Naive thymus-derived CD8-positive, alpha-beta T cell (primary cell): ENCODE measurements around the gene F12. TPM values are rescaled to one million over a fixed set of nuclear protein-coding genes. Genes with fewer than 3 reads are reported as not detected.

Experiments used
- ATAC-seq, 2 donors: fragments of 150-1000 bp; cut with Tn5 transposase in 1 of 2; sonication (Bioruptor Pico), chemical (Tn5 transposase) in 1 of 2; 1 replicate in 1 of 2; 2 replicates in 1 of 2; pipeline ENCODE4 v1.10.0; 2021; ENCODE audit warnings: mild to moderate bottlenecking in 2 of 2, moderate library complexity in 2 of 2
- POLR2A ChIA-PET: fragments of 350-600 bp; sonication (Branson Sonifier 250); formaldehyde crosslinking; loops from one replicate; lab custom pipeline; 2021; ENCODE audit warnings: antibody characterized with exemption; lab: Charles Lee
- DNase-seq, 10 donors: peaks; one replicate each; pipeline versions ENCODE4 v3.0.0 to v3.0.0-alpha.2; 2020 to 2022
- H3K27ac Mint-ChIP-seq, 10 donors: one replicate each; pipeline ENCODE4 v1.8.0; 2020 to 2022; ENCODE audit warnings: mild to moderate bottlenecking in 10 of 10, mixed read lengths in 10 of 10, moderate library complexity in 4 of 10, inconsistent platforms in 1 of 10
- H3K27me3 Mint-ChIP-seq, 5 donors: one replicate each; pipeline ENCODE4 v1.8.0; 2021 to 2022; ENCODE audit warnings: mixed read lengths in 5 of 5
- H3K36me3 Mint-ChIP-seq, 3 donors: one replicate each; pipeline ENCODE4 v1.8.0; 2020 to 2022; ENCODE audit warnings: mixed read lengths in 3 of 3, mild to moderate bottlenecking in 2 of 3, inconsistent platforms in 1 of 3
- H3K4me1 Mint-ChIP-seq, 4 donors: one replicate each; pipeline ENCODE4 v1.8.0; 2021 to 2022; ENCODE audit warnings: mixed read lengths in 4 of 4
- H3K4me3 Mint-ChIP-seq, 10 donors: one replicate each; pipeline ENCODE4 v1.8.0; 2020 to 2022; ENCODE audit warnings: mild to moderate bottlenecking in 10 of 10, mixed read lengths in 10 of 10, moderate library complexity in 6 of 10, inconsistent platforms in 1 of 10
- H3K9me3 Mint-ChIP-seq, 9 donors: one replicate each; pipeline ENCODE4 v1.8.0; 2020 to 2022; ENCODE audit warnings: mixed read lengths in 9 of 9, mild to moderate bottlenecking in 3 of 9, inconsistent platforms in 1 of 9, moderate library complexity in 1 of 9
- polyA plus RNA-seq, 3 donors: library from polyadenylated mRNA; unstranded; fragments of 300-500 nt; fragmentation: Illumina TruSeq; gene quantifications; one replicate each; pipeline ENCODE4 v1.2.3, GENCODE V29; 2021
- total RNA-seq, 8 experiments: library from RNA in 2 of 8; stranded (reverse) in 2 of 8; gene quantifications; one replicate each; pipeline ENCODE4 v1.2.3 and lab custom pipeline; 2021 to 2026

F12 gene
- total and polyA plus RNA-seq, 5 experiments from 2014 or later, result 0.21 to 0.26 (median 0.25) TPM; not detected in 2

DNA sequence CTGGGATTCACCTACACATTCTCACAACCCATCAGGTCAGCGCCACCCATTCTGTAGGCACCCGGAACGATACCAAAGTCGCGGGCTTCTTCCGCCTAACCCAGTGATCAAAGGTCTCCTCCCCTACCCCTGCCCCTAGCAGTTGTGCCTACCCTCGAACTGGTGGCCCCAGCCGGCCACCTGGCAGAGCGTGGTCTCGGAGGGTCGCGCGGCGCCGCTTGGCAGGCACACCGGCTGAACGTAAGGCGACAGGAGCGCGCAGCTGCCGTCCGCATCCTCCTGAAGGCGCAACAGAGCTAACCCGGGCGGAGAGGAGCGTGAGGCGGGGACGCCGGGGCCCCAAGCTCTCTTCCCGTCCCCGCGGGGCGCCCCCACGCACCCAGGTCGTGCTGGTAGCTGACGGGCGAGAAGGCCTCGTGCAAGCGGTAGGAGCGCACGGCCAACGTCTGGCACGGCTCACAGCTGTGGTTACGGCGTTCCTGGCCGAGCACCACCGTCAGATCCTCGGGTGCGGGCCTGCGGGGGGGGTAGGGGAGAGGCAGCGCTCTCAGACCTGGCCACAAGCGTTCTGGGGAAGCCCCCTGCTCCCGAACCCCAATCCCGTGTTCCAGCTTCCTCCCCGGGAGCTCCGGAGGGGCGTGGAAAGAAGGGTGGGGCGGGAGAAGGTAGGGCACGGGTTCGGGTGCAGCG, 6.1 kb downstream of the F12 start:
- Mint-ChIP-seq H3K4me3 (peak overlapping the region; percentile 75 to 89 (median 82)), H3K27ac (peak overlapping the region in 5 of 10 donors; percentile 51 to 88 (median 55)), H3K27me3 (peaks cover 0 to 9% (median 0%) of the 10 kb centered on the region in 5 donors), H3K4me1 (peaks cover 2 to 47% (median 36%) of the 10 kb centered on the region in 4 donors), H3K9me3 (no peaks in the 10 kb centered on the region), H3K36me3 (no peaks in the 10 kb centered on the region)
- DNase-seq, result peak; percentile 18 to 79 (median 64)
- POLR2A ChIA-PET, result interaction anchor here (0.6 to 34.6 kb wide), 21 partner anchors 10 to 294 kb away, joined by 3 to 1530 read pairs (median 4); partner anchors contain the start of genes GRK6, LMAN2, MXD3 and PDLIM7
- peak; percentile 45 to 64 for ATAC-seq

DNA sequence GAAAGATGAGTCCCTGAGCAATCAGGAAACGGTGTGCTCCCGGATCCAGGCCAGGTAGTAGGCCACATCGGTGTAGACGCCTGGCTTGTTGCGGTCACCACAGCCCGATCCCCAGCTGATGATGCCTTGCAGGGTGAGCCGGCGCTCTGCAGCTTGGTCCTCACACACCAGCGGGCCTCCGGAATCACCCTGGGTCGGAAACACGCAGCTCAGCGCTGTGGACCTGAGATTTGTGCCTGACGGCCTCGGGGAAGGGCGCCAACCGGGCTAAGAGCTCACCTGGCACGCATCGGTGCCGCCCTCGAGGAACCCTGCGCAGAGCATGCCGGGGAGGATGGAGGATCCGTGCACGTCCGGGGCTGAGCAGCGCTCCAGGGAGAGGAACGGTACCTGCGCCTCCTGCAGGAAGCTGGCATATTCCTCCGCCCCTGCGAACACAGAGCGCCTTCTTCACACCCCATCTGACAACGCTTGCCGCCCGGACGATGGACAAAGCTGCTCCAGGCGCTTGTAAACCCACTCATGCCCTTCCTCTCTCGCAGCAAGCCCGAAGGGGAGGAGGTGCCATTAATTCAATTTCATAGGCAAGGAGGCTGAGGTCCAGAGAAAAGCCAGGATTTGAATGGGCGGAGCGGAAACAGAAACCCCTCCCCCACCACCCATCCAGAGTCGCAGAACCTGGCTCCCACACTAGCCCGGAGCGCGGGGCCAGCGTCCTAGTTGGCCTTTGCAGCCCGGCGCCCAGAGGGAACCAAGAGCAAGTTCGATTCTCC, 6.9 kb downstream of the F12 start:
- peak overlapping the region in 4 of 10 donors; percentile 51 to 88 (median 58) for H3K27ac Mint-ChIP-seq

DNA sequence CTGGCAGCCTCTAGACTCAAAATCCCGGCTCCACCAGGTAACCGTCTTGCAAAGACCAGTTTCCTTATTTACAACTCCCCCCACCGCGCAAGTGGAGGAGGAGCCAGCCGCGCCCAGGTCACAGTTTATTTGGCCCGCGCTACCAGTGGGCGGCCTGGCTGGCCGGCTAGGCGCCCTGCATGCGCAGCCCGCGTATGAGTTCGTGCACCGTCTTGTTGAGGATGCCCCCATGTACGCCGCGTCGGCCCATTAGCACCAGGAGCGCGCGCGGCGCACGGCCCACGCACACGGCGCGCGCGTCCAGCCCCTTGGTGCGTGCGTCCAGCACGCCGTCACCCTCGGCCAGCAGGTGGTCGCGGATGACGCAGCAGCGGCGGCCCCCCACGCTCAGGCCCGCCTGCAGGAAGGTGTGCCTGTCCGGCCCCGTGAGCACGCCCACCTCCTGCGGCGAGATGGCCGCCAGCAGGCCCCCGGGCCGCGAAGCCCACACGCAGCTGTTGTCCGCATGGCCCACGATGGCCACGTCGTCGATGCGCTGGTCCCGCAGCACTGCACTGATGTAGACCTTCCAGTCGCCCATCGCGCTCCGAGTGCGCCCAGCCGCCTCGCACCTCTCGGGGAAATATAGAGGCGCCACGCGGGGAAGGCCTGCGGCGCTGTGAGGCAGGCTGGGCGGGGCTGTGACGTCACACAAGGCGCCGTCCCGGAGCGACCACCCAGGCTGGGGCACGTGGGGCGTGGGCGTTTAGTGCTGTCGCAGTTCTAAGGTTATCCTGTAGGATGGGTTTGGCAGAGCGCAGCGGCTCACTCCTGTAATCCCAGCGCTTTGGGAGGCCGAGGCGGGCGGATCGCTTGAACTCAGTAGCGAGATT, 9.1 kb downstream of the F12 start, which contains the start of gene PFN3:
Gene PFN3 (minus strand): TSS at position 665 of the 872 bp plus-strand sequence. CDS start 85 bp downstream, at position 580.
- Mint-ChIP-seq H3K4me3 (no peak within 1 kb of the TSS), H3K27ac (peak within 1 kb of the TSS in 1 of 10 donors; percentile 11), H3K4me1 (peaks cover 1 to 28% (median 26%) of the 10 kb centered on the region in 4 donors), H3K9me3 (no peaks in the 10 kb centered on the region), H3K27me3 (peaks cover 0 to 9% (median 0%) of the 10 kb centered on the region in 5 donors), H3K36me3 (no peaks in the 10 kb centered on the region)
- POLR2A ChIA-PET, result interaction anchor here (0.5 to 1.0 kb wide), 2 partner anchors 10 to 21 kb away, joined by 4 to 5 read pairs; no protein-coding TSS in a partner anchor
- ATAC-seq, result no peak
- DNase-seq, result no peak

More for the DNA sequence above, 6.9 kb downstream of the F12 start:
- H3K27me3 Mint-ChIP-seq, result peaks cover 0 to 9% (median 0%) of the 10 kb centered on the region in 5 donors
- H3K36me3 Mint-ChIP-seq, result no peaks in the 10 kb centered on the region
- POLR2A ChIA-PET, result interaction anchor here (0.6 to 34.6 kb wide), 17 partner anchors 9 to 98 kb away, joined by 3 to 1530 read pairs (median 4); partner anchors contain the start of genes GRK6, MXD3, PDLIM7 and PRR7
- DNase-seq (peak; percentile 45 to 82 (median 54)), ATAC-seq (peak; percentile 44 to 53)
- no peaks in the 10 kb centered on the region for H3K9me3 Mint-ChIP-seq
- peaks cover 2 to 47% (median 36%) of the 10 kb centered on the region in 4 donors for H3K4me1 Mint-ChIP-seq
- peak overlapping the region; percentile 75 to 89 (median 82) for H3K4me3 Mint-ChIP-seq

DNA sequence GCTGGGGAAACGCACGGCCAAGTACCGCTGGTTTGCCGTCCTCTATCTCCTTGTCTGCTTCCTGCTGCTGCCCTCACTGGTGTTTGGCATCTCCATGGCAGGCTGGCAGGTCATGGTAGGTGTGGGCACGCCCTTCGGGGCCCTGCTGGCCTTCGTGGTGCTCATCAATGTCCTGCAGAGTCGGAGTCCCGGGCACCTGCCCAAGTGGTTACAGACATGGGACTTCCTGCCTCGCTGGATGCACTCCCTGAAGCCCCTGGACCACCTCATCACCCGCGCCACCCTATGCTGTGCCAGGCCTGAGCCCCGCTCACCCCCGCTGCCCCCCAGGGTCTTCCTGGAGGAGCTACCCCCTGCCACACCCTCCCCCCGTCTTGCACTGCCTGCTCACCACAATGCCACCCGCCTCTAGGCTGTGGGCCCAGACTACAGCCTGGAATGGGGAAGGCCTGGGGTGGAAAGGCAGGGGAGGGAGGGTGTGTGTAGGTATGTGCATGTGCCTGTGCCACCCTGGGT, 11.4 kb downstream of the F12 start:
- no peak overlapping the region for H3K4me3 Mint-ChIP-seq
- H3K9me3 Mint-ChIP-seq, result no peaks in the 10 kb centered on the region
- peak overlapping the region in 1 of 10 donors; percentile 82 for H3K27ac Mint-ChIP-seq
- ATAC-seq, result no peak
- no peak for DNase-seq
- peaks cover 0 to 8% (median 0%) of the 10 kb centered on the region in 5 donors for H3K27me3 Mint-ChIP-seq
- H3K4me1 Mint-ChIP-seq, result peaks cover 2 to 17% (median 9%) of the 10 kb centered on the region in 4 donors
- POLR2A ChIA-PET, result interaction anchor here (0.6 to 1.8 kb wide), 2 partner anchors 100 to 151 kb away, joined by 3 to 5 read pairs; partner anchors contain the start of gene PDLIM7
- no peaks in the 10 kb centered on the region for H3K36me3 Mint-ChIP-seq

DNA sequence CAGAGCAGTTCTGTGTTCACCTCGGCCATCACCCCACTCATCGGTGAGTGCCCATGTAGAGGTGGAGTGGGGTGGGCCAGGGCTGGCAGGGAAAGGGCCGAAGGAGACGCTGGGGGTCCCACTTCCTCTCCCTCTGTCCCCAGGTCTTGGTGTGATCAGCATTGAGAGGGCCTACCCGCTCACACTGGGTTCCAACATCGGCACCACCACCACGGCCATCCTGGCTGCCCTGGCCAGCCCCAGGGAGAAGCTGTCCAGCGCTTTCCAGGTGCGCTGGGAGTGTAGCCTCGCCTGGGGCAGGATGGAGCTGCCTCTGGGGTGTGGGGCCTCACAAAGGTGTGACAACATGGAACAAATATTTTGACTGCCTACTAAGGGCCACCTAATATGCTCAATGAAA, 12.6 kb downstream of the F12 start:
- peaks cover 0 to 7% (median 1%) of the 10 kb centered on the region in 4 donors for H3K4me1 Mint-ChIP-seq
- POLR2A ChIA-PET, result interaction anchor here (1.8 kb wide), 1 partner anchor 101 kb away, joined by 5 read pairs; the partner anchor contains the start of gene PDLIM7
- ATAC-seq, result no peak
- peaks cover 0 to 6% (median 0%) of the 10 kb centered on the region in 5 donors for H3K27me3 Mint-ChIP-seq
- DNase-seq, result no peak
- H3K9me3 Mint-ChIP-seq, result no peaks in the 10 kb centered on the region
- H3K36me3 Mint-ChIP-seq, result no peaks in the 10 kb centered on the region
- no peak overlapping the region for H3K27ac Mint-ChIP-seq
- H3K4me3 Mint-ChIP-seq, result no peak overlapping the region

DNA sequence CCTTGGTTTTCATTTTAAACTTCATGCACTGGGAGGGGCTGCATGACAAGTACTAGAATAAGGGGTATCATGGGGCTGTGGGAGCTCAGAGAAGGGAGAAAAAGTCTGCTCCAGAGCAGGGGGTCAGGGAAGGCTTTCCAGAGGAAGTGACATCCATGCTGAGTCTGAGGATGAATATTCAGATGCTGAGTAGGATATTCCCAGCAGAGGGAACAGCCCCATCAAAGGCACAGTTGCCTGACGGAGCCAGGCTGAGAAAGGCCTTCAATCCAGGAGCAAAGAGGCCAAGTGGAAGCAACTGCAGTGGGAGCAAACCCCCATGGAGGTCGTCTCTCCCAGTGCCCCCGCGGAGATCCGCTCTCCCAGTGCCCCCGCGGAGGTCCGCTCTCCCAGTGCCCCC, 13.3 kb downstream of the F12 start:
- H3K27me3 Mint-ChIP-seq, result no peaks in the 10 kb centered on the region
- no peaks in the 10 kb centered on the region for H3K36me3 Mint-ChIP-seq
- DNase-seq (no peak), ATAC-seq (no peak)
- no peaks in the 10 kb centered on the region for H3K9me3 Mint-ChIP-seq
- peaks cover 4 to 11% (median 6%) of the 10 kb centered on the region in 4 donors for H3K4me1 Mint-ChIP-seq
- H3K4me3 Mint-ChIP-seq, result no peak overlapping the region
- no peak overlapping the region for H3K27ac Mint-ChIP-seq
- POLR2A ChIA-PET, result no interaction called here

DNA sequence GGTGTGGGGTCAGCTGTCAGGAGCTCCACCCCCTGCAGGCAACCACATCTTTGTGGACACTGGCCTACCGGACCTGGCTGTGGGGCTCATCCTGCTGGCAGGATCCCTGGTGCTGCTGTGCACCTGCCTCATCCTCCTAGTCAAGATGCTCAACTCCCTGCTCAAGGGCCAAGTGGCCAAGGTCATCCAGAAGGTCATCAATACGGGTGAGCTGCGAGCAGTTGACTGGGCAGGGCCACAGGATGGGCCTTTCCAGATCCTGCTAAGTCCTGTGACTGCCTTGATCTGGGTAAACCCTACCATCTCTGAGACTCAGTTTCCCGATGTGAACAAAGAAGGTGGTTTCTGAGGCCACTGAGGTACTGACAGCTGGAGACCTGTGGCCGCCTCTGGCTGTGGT, 15.4 kb downstream of the F12 start:
- H3K27me3 Mint-ChIP-seq, result peaks cover 0 to 2% (median 0%) of the 10 kb centered on the region in 5 donors
- POLR2A ChIA-PET, result interaction anchor here (1.6 to 1.9 kb wide), 2 partner anchors 58 to 61 kb away, joined by 4 to 5 read pairs; no protein-coding TSS in a partner anchor
- H3K4me3 Mint-ChIP-seq, result no peak overlapping the region
- no peak overlapping the region for H3K27ac Mint-ChIP-seq
- no peaks in the 10 kb centered on the region for H3K36me3 Mint-ChIP-seq
- ATAC-seq, result no peak
- H3K9me3 Mint-ChIP-seq, result no peaks in the 10 kb centered on the region
- H3K4me1 Mint-ChIP-seq, result peaks cover 14 to 31% (median 25%) of the 10 kb centered on the region in 4 donors
- DNase-seq, result no peak

DNA sequence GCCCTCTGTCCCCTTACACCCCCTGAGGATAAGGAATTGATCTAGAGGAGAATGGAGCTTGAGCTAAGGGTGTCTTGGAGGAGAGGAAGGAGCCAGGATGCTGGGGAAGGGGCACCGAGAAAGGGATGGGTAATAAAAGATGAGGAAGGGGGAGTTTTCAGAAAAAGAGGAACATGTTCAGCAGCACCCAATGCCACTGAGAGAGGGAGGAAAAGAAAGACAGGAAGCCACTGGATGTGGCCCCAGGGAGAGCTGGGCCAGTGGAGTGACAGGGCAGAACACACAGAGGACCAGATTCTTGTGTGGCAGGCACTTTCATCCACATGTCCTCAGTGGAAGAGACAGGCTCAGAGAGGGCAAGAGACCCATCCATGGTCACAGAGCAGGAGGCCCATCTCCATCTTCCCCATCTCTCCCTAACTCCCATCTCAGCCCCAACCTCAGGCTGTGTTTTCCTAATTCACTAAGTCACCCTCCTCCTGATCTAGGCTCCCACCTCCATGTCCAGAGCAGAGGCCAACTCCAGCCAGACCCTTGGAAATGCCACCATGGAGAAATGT, 16.1 kb downstream of the F12 start:
- ATAC-seq, result no peak
- Mint-ChIP-seq H3K27ac (peak overlapping the region in 1 of 10 donors; percentile 31), H3K36me3 (no peaks in the 10 kb centered on the region), H3K4me1 (peaks cover 19 to 38% (median 32%) of the 10 kb centered on the region in 4 donors), H3K4me3 (no peak overlapping the region), H3K9me3 (no peaks in the 10 kb centered on the region), H3K27me3 (peaks cover 0 to 3% (median 0%) of the 10 kb centered on the region in 5 donors)
- POLR2A ChIA-PET, result interaction anchor here (1.4 to 1.6 kb wide), 2 partner anchors 10 to 62 kb away, joined by 5 read pairs; no protein-coding TSS in a partner anchor
- DNase-seq, result no peak

DNA sequence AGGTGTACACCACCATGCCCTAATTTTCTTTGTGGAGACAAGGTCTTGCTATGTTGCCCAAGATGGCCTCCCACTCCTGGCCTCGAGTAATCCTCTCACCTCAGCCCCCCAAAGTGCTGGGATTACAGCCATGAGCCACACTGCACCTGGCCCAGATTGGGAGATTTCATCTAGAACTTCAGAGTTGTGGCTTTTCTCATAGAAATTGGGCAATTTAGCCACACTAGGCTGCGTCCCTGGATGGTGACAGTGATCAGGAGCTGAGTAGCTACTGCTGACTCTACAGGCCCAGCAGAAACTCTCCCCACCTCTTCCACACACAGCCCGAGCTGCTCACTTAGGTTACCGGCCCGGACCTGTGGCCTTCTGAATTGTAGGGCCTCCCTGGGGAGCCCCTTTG, 16.6 kb downstream of the F12 start:
- H3K27ac Mint-ChIP-seq, result no peak overlapping the region
- peaks cover 0 to 4% (median 0%) of the 10 kb centered on the region in 5 donors for H3K27me3 Mint-ChIP-seq
- peaks cover 21 to 41% (median 35%) of the 10 kb centered on the region in 4 donors for H3K4me1 Mint-ChIP-seq
- DNase-seq (no peak), ATAC-seq (no peak)
- H3K4me3 Mint-ChIP-seq, result no peak overlapping the region
- POLR2A ChIA-PET, result interaction anchor here (0.8 to 1.6 kb wide), 3 partner anchors 10 to 63 kb away, joined by 3 to 5 read pairs (median 5); no protein-coding TSS in a partner anchor
- H3K36me3 Mint-ChIP-seq, result no peaks in the 10 kb centered on the region
- no peaks in the 10 kb centered on the region for H3K9me3 Mint-ChIP-seq

DNA sequence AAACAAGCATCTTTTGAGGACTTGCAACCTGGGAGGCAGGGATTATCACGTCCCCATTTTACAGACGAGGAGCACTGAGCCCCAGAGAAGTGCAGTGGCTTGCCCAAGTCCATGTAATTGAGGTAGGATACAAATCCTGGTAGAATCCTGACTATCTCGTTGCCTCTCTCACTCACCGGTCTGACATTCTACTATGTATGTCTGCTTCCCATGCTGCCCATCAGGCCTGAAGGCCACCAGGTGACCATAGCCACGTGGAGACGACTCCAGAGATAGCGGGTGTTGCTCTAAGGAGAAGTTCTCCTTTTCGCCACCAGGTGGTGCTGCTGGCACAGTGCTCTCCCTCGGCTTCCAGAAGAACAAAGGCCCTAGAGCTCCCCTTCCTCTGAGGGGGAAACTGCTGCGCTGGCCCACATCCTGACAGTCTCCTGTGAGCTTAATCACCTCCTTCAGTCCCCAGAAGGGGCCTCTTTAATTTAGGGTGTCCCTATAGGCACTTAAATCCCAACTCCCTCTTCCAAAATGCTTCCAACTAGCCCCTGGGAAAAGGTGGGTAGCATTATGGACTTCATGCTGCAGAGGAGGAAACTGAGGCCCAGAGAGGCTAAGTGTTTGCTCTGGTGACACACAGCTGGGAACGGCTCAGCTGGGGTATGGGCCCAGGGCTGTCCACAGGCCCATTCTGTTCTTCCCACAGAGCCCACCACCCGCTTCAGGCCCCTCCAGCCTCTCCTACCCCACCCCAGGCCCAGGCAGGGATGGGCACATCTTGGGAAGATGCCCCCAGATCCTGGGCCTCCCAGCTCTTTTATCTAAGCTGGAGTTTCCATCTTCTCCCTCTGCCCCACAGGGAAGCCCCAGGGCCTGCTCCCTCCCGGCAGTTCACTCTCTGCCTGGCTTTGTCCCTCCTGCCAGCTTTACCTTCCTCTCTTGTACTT, 18.7 kb downstream of the F12 start:
- Mint-ChIP-seq H3K36me3 (no peaks in the 10 kb centered on the region), H3K4me1 (peaks cover 21 to 47% (median 39%) of the 10 kb centered on the region in 4 donors), H3K27me3 (peaks cover 0 to 4% (median 0%) of the 10 kb centered on the region in 5 donors), H3K27ac (peak overlapping the region; percentile 46 to 94 (median 82)), H3K9me3 (no peaks in the 10 kb centered on the region), H3K4me3 (peak overlapping the region in 8 of 10 donors; percentile 23 to 79 (median 55))
- POLR2A ChIA-PET, result interaction anchor here (0.7 to 4.0 kb wide), 18 partner anchors 10 to 126 kb away, joined by 3 to 87 read pairs (median 7); partner anchors contain the start of genes DDX41, GRK6, PDLIM7 and PFN3
- DNase-seq (peak; percentile 73 to 93 (median 88)), ATAC-seq (peak; percentile 83)
